Endothelial cell of umbilical vein (primary cell): Measurements from ENCODE around the gene CEP57. TPM values are rescaled to one million over a fixed set of nuclear protein-coding genes. Genes with fewer than 3 reads are reported as not detected.

Experiments used
- BruUV-seq: library from RNA; stranded (reverse); fragments of 400-500 nt; replicated peaks from 2 replicates; lab custom pipeline; 2021; lab: Mats Ljungman, UMichigan
- CTCF ChIA-PET: fragments of 300-600, 350-600 bp; sonication (Branson Sonifier 250); formaldehyde crosslinking; loops from one replicate; lab custom pipeline; 2021; ENCODE audit warnings: antibody characterized with exemption, inconsistent platforms; lab: Charles Lee
- POLR2A ChIA-PET: fragments of 300-600, 350-600 bp; sonication (Branson Sonifier 250); formaldehyde crosslinking; loops from one replicate; lab custom pipeline; 2021; ENCODE audit warnings: antibody characterized with exemption, inconsistent platforms; lab: Charles Lee
- DNase-seq: peaks from one replicate; pipeline ENCODE4 v3.0.0-alpha.2; 2011; ENCODE audit warnings: low read depth, low spot score
- FAIRE-seq: peaks from 2 replicates; lab custom pipeline; 2011; peaks lifted over from hg19 to GRCh38; lab: Jason Lieb, UNC
- H2AFZ ChIP-seq: 2 replicates; pipeline ENCODE4 v1.6.0; 2012; ENCODE audit warnings: low read depth, low read length, control low read depth, inconsistent platforms
- H3K27ac ChIP-seq: 2 replicates; pipeline ENCODE4 v1.5.1; 2011; ENCODE audit warnings: low read depth, mild to moderate bottlenecking, control low read depth, low read length, moderate library complexity; ENCODE audit not compliant: insufficient read depth
- H3K27me3 ChIP-seq, 2 experiments: 2 replicates each; pipeline versions ENCODE4 v1.6.0 to v1.6.1; 2011; ENCODE audit warnings: low read length in 2 of 2, mixed read lengths in 1 of 2; ENCODE audit not compliant: control insufficient read depth in 2 of 2, insufficient read depth in 2 of 2
- H3K36me3 ChIP-seq, 2 experiments: 2 replicates in 1 of 2; 3 replicates in 1 of 2; pipeline ENCODE4 v1.5.1; 2011; ENCODE audit warnings: low read length in 2 of 2, mild to moderate bottlenecking in 1 of 2, moderate library complexity in 1 of 2; ENCODE audit not compliant: control insufficient read depth in 2 of 2, insufficient read depth in 2 of 2; ENCODE audit errors: extremely low read depth in 1 of 2
- H3K4me1 ChIP-seq: 3 replicates; pipeline ENCODE4 v1.5.1; 2011; ENCODE audit warnings: mild to moderate bottlenecking, low read length; ENCODE audit not compliant: control insufficient read depth, insufficient read depth; ENCODE audit errors: extremely low read depth
- H3K4me2 ChIP-seq: 2 replicates; pipeline ENCODE4 v1.6.1; 2011; ENCODE audit warnings: low read length, control low read depth, mixed read lengths; ENCODE audit not compliant: insufficient read depth
- H3K4me3 ChIP-seq, 3 experiments: fragments of 200-600 bp in 1 of 3; sonication (generic), shearing (Covaris generic) in 1 of 3; replicated peaks in 1 of 3; 2 replicates each; pipeline ENCODE4 v1.5.1; 2011 to 2016; ENCODE audit warnings: control low read depth in 3 of 3, low read length in 3 of 3, mild to moderate bottlenecking in 2 of 3, inconsistent platforms in 1 of 3, low read depth in 1 of 3, moderate library complexity in 1 of 3; ENCODE audit not compliant: insufficient read depth in 1 of 3
- H3K79me2 ChIP-seq: 2 replicates; pipeline ENCODE4 v1.6.0; 2012; ENCODE audit warnings: low read length, inconsistent platforms; ENCODE audit not compliant: control insufficient read depth, insufficient read depth
- H3K9ac ChIP-seq: replicated peaks from 2 replicates; pipeline ENCODE3; 2011; ENCODE audit warnings: low read length, control low read depth; ENCODE audit not compliant: insufficient read depth; ENCODE audit errors: extremely low read depth
- H3K9me1 ChIP-seq: replicated peaks from 3 replicates; pipeline ENCODE4 v1.6.0; 2011; ENCODE audit warnings: mild to moderate bottlenecking, low read length; ENCODE audit not compliant: control insufficient read depth, insufficient read depth; ENCODE audit errors: extremely low read depth
- H3K9me3 ChIP-seq: replicated peaks from 2 replicates; pipeline ENCODE4 v1.5.1; 2012; ENCODE audit warnings: low read length, inconsistent platforms; ENCODE audit not compliant: control insufficient read depth, insufficient read depth
- H4K20me1 ChIP-seq: replicated peaks from 2 replicates; pipeline ENCODE3; 2011; ENCODE audit warnings: mild to moderate bottlenecking, low read length; ENCODE audit not compliant: control insufficient read depth, insufficient read depth; ENCODE audit errors: extremely low read depth
- CTCF ChIP-seq, 2 donors: IDR thresholded peaks; 1 replicate in 1 of 2; 2 replicates in 1 of 2; pipeline ENCODE4 v1.5.1; 2011; ENCODE audit warnings: low read length in 2 of 2, mild to moderate bottlenecking in 2 of 2, moderate library complexity in 2 of 2, control low read depth in 1 of 2, inconsistent platforms in 1 of 2, low read depth in 1 of 2; ENCODE audit not compliant: insufficient read depth in 1 of 2; ENCODE audit errors: extremely low read depth in 1 of 2
- EZH2 ChIP-seq: IDR thresholded peaks from 2 replicates; pipeline ENCODE4 v1.6.1; 2012; ENCODE audit warnings: borderline replicate concordance, low read depth, mild to moderate bottlenecking, moderate library complexity, low read length, inconsistent platforms; ENCODE audit not compliant: severe bottlenecking
- FOS ChIP-seq: IDR thresholded peaks from 2 replicates; pipeline ENCODE4 v1.6.1; 2011; ENCODE audit warnings: mild to moderate bottlenecking, low read length, moderate library complexity, borderline replicate concordance; ENCODE audit not compliant: insufficient read depth
- GATA2 ChIP-seq: IDR thresholded peaks from 2 replicates; pipeline ENCODE4 v1.7.0; 2011; ENCODE audit warnings: low read depth, mild to moderate bottlenecking, moderate library complexity, mixed read lengths, low read length; ENCODE audit not compliant: insufficient read length, insufficient read depth
- JUN ChIP-seq: IDR thresholded peaks from 2 replicates; pipeline ENCODE4 v1.6.1; 2011; ENCODE audit warnings: borderline replicate concordance, low read depth; ENCODE audit not compliant: insufficient read length, insufficient read depth
- MAX ChIP-seq: IDR thresholded peaks from 2 replicates; pipeline ENCODE4 v1.6.1; 2011; ENCODE audit not compliant: insufficient read depth, insufficient read length
- MYC ChIP-seq: IDR thresholded peaks from one replicate; pipeline ENCODE4 v1.6.1; 2011; ENCODE audit warnings: mild to moderate bottlenecking, low read depth, low read length
- POLR2A ChIP-seq: IDR thresholded peaks from 2 replicates; pipeline ENCODE4 v1.6.1; 2012; ENCODE audit warnings: low read depth, mild to moderate bottlenecking, control low read depth, low read length
- POLR2AphosphoS5 ChIP-seq: IDR thresholded peaks from 2 replicates; pipeline ENCODE4 v1.6.1; 2012; ENCODE audit warnings: low read depth, mild to moderate bottlenecking, control low read depth, low read length, moderate library complexity; ENCODE audit not compliant: insufficient read depth
- dilution Hi-C: fragments of 300-500 bp; cut with MboI; formaldehyde crosslinking; loops from one replicate; pipeline ENCODE4 v1.15.0; 2019; ENCODE audit warnings: low sequenced_read_pairs; ENCODE audit not compliant: extremely low pct_ligation_motif_present
- intact Hi-C: fragments of 100-400 bp; cut with micrococcal nuclease; formaldehyde crosslinking; loops from one replicate; pipeline ENCODE4 v1.10.0; 2022
- polyA plus RNA-seq, 4 experiments: library from polyadenylated mRNA; depleted of rRNA in 3 of 4; stranded (reverse) in 3 of 4; unstranded in 1 of 4; fragments of >200 nt; gene quantifications; 2 replicates each; pipeline versions ENCODE4 v1.2.1 to v1.2.3, GENCODE V29; 2011 to 2012; ENCODE audit warnings: missing spikeins in 1 of 4
- total RNA-seq: library from RNA; stranded (reverse); gene quantifications from 2 replicates; pipeline ENCODE4 v1.2.3, GENCODE V29; 2021

Gene CEP57
- total and polyA plus RNA-seq, 2 donors (not counting 3 experiments of a cell fraction or from before 2014, with no cell fraction given) = 16.0 to 35.2 TPM

- POLR2A ChIA-PET = no interaction called here
- no peak overlapping the region for H3K4me2 ChIP-seq
- peak; percentile 58 for FAIRE-seq
These were observed 41.0 kb downstream of the CEP57 start for GRCh38 chr11:95831198-95831883.

More at GRCh38 chr11:95831198-95831883, 41.0 kb downstream of the CEP57 start:
- Histone ChIP-seq H3K9ac (no peak overlapping the region), H2AFZ (no peak overlapping the region), H3K79me2 (no peaks in the 10 kb centered on the region), H3K9me3 (no peaks in the 10 kb centered on the region), H3K27ac (no peak overlapping the region), H3K4me1 (no peaks in the 10 kb centered on the region), H3K4me3 (no peak overlapping the region), H3K36me3 (peaks cover 8 to 17% of the 10 kb centered on the region in 2 experiments), H3K27me3 (no peaks in the 10 kb centered on the region), H4K20me1 (no peaks in the 10 kb centered on the region), H3K9me1 (no peaks in the 10 kb centered on the region)
- CTCF ChIA-PET = interaction anchor here (1.7 to 9.8 kb wide), 2 partner anchors 562 to 563 kb away, joined by 7 to 145 read pairs; no protein-coding TSS in a partner anchor
- DNase-seq = peak; percentile 38
- TF ChIP-seq MAX = no peak
- no peak for TF ChIP-seq MYC
- no peak for TF ChIP-seq FOS
- TF ChIP-seq POLR2AphosphoS5 = no peak
- TF ChIP-seq CTCF (IDR thresholded peaks at IDR 0.05; ENCODE audit: extremely low read depth in 1 of 2, insufficient read depth in 1 of 2, low read depth in 1 of 2, low read length in 2 of 2) = no peak
- no peak for TF ChIP-seq POLR2A
- no peak for TF ChIP-seq GATA2
- TF ChIP-seq JUN = no peak
- no peak for TF ChIP-seq EZH2
- no TSS peak for BruUV-seq
- dilution Hi-C loops (no loop called here), intact Hi-C loops (no loop called here)
